Endothelial cell of umbilical vein (primary cell): ENCODE data around the gene ZNF441. TPM values are rescaled to one million over a fixed set of nuclear protein-coding genes. Genes with fewer than 3 reads are reported as not detected.

ENCODE experiments used
- BruUV-seq: library from RNA; stranded (reverse); fragments of 400-500 nt; replicated peaks from 2 replicates; lab custom pipeline; 2021; lab: Mats Ljungman, UMichigan
- CTCF ChIA-PET: fragments of 300-600, 350-600 bp; sonication (Branson Sonifier 250); formaldehyde crosslinking; loops from one replicate; lab custom pipeline; 2021; ENCODE audit warnings: antibody characterized with exemption, inconsistent platforms; lab: Charles Lee
- POLR2A ChIA-PET: fragments of 300-600, 350-600 bp; sonication (Branson Sonifier 250); formaldehyde crosslinking; loops from one replicate; lab custom pipeline; 2021; ENCODE audit warnings: antibody characterized with exemption, inconsistent platforms; lab: Charles Lee
- DNase-seq: peaks from one replicate; pipeline ENCODE4 v3.0.0-alpha.2; 2011; ENCODE audit warnings: low read depth, low spot score
- FAIRE-seq: peaks from 2 replicates; lab custom pipeline; 2011; peaks lifted over from hg19 to GRCh38; lab: Jason Lieb, UNC
- H2AFZ ChIP-seq: 2 replicates; pipeline ENCODE4 v1.6.0; 2012; ENCODE audit warnings: low read depth, low read length, control low read depth, inconsistent platforms
- H3K27ac ChIP-seq: 2 replicates; pipeline ENCODE4 v1.5.1; 2011; ENCODE audit warnings: low read depth, mild to moderate bottlenecking, control low read depth, low read length, moderate library complexity; ENCODE audit not compliant: insufficient read depth
- H3K27me3 ChIP-seq, 2 experiments: 2 replicates each; pipeline versions ENCODE4 v1.6.0 to v1.6.1; 2011; ENCODE audit warnings: low read length in 2 of 2, mixed read lengths in 1 of 2; ENCODE audit not compliant: control insufficient read depth in 2 of 2, insufficient read depth in 2 of 2
- H3K36me3 ChIP-seq, 2 experiments: 2 replicates in 1 of 2; 3 replicates in 1 of 2; pipeline ENCODE4 v1.5.1; 2011; ENCODE audit warnings: low read length in 2 of 2, mild to moderate bottlenecking in 1 of 2, moderate library complexity in 1 of 2; ENCODE audit not compliant: control insufficient read depth in 2 of 2, insufficient read depth in 2 of 2; ENCODE audit errors: extremely low read depth in 1 of 2
- H3K4me1 ChIP-seq: 3 replicates; pipeline ENCODE4 v1.5.1; 2011; ENCODE audit warnings: mild to moderate bottlenecking, low read length; ENCODE audit not compliant: control insufficient read depth, insufficient read depth; ENCODE audit errors: extremely low read depth
- H3K4me2 ChIP-seq: 2 replicates; pipeline ENCODE4 v1.6.1; 2011; ENCODE audit warnings: low read length, control low read depth, mixed read lengths; ENCODE audit not compliant: insufficient read depth
- H3K4me3 ChIP-seq, 3 experiments: fragments of 200-600 bp in 1 of 3; sonication (generic), shearing (Covaris generic) in 1 of 3; replicated peaks in 1 of 3; 2 replicates each; pipeline ENCODE4 v1.5.1; 2011 to 2016; ENCODE audit warnings: control low read depth in 3 of 3, low read length in 3 of 3, mild to moderate bottlenecking in 2 of 3, inconsistent platforms in 1 of 3, low read depth in 1 of 3, moderate library complexity in 1 of 3; ENCODE audit not compliant: insufficient read depth in 1 of 3
- H3K79me2 ChIP-seq: 2 replicates; pipeline ENCODE4 v1.6.0; 2012; ENCODE audit warnings: low read length, inconsistent platforms; ENCODE audit not compliant: control insufficient read depth, insufficient read depth
- H3K9ac ChIP-seq: replicated peaks from 2 replicates; pipeline ENCODE3; 2011; ENCODE audit warnings: low read length, control low read depth; ENCODE audit not compliant: insufficient read depth; ENCODE audit errors: extremely low read depth
- H3K9me1 ChIP-seq: replicated peaks from 3 replicates; pipeline ENCODE4 v1.6.0; 2011; ENCODE audit warnings: mild to moderate bottlenecking, low read length; ENCODE audit not compliant: control insufficient read depth, insufficient read depth; ENCODE audit errors: extremely low read depth
- H3K9me3 ChIP-seq: replicated peaks from 2 replicates; pipeline ENCODE4 v1.5.1; 2012; ENCODE audit warnings: low read length, inconsistent platforms; ENCODE audit not compliant: control insufficient read depth, insufficient read depth
- H4K20me1 ChIP-seq: replicated peaks from 2 replicates; pipeline ENCODE3; 2011; ENCODE audit warnings: mild to moderate bottlenecking, low read length; ENCODE audit not compliant: control insufficient read depth, insufficient read depth; ENCODE audit errors: extremely low read depth
- CTCF ChIP-seq, 2 donors: IDR thresholded peaks; 1 replicate in 1 of 2; 2 replicates in 1 of 2; pipeline ENCODE4 v1.5.1; 2011; ENCODE audit warnings: low read length in 2 of 2, mild to moderate bottlenecking in 2 of 2, moderate library complexity in 2 of 2, control low read depth in 1 of 2, inconsistent platforms in 1 of 2, low read depth in 1 of 2; ENCODE audit not compliant: insufficient read depth in 1 of 2; ENCODE audit errors: extremely low read depth in 1 of 2
- FOS ChIP-seq: IDR thresholded peaks from 2 replicates; pipeline ENCODE4 v1.6.1; 2011; ENCODE audit warnings: mild to moderate bottlenecking, low read length, moderate library complexity, borderline replicate concordance; ENCODE audit not compliant: insufficient read depth
- GATA2 ChIP-seq: IDR thresholded peaks from 2 replicates; pipeline ENCODE4 v1.7.0; 2011; ENCODE audit warnings: low read depth, mild to moderate bottlenecking, moderate library complexity, mixed read lengths, low read length; ENCODE audit not compliant: insufficient read length, insufficient read depth
- JUN ChIP-seq: IDR thresholded peaks from 2 replicates; pipeline ENCODE4 v1.6.1; 2011; ENCODE audit warnings: borderline replicate concordance, low read depth; ENCODE audit not compliant: insufficient read length, insufficient read depth
- MAX ChIP-seq: IDR thresholded peaks from 2 replicates; pipeline ENCODE4 v1.6.1; 2011; ENCODE audit not compliant: insufficient read depth, insufficient read length
- MYC ChIP-seq: IDR thresholded peaks from one replicate; pipeline ENCODE4 v1.6.1; 2011; ENCODE audit warnings: mild to moderate bottlenecking, low read depth, low read length
- POLR2AphosphoS5 ChIP-seq: IDR thresholded peaks from 2 replicates; pipeline ENCODE4 v1.6.1; 2012; ENCODE audit warnings: low read depth, mild to moderate bottlenecking, control low read depth, low read length, moderate library complexity; ENCODE audit not compliant: insufficient read depth
- dilution Hi-C: fragments of 300-500 bp; cut with MboI; formaldehyde crosslinking; loops from one replicate; pipeline ENCODE4 v1.15.0; 2019; ENCODE audit warnings: low sequenced_read_pairs; ENCODE audit not compliant: extremely low pct_ligation_motif_present
- intact Hi-C: fragments of 100-400 bp; cut with micrococcal nuclease; formaldehyde crosslinking; loops from one replicate; pipeline ENCODE4 v1.10.0; 2022
- polyA plus RNA-seq, 4 experiments: library from polyadenylated mRNA; depleted of rRNA in 3 of 4; stranded (reverse) in 3 of 4; unstranded in 1 of 4; fragments of >200 nt; gene quantifications; 2 replicates each; pipeline versions ENCODE4 v1.2.1 to v1.2.3, GENCODE V29; 2011 to 2012; ENCODE audit warnings: missing spikeins in 1 of 4
- total RNA-seq: library from RNA; stranded (reverse); gene quantifications from 2 replicates; pipeline ENCODE4 v1.2.3, GENCODE V29; 2021

Gene ZNF441
- total and polyA plus RNA-seq, 2 donors (not counting 3 experiments of a cell fraction or from before 2014, with no cell fraction given) = 1.9 to 4.5 TPM

GRCh38 chr19:11792942-11793341 is 26.1 kb downstream of the ZNF441 start:
- H3K27me3 ChIP-seq = no peaks in the 10 kb centered on the region
- H3K9ac ChIP-seq = no peak overlapping the region
- no peak for DNase-seq
- dilution Hi-C loops = no loop called here
- intact Hi-C loops = no loop called here
- no peak overlapping the region for H2AFZ ChIP-seq
- BruUV-seq = no TSS peak
- no peaks in the 10 kb centered on the region for H3K9me1 ChIP-seq
- TF ChIP-seq GATA2 (no peak), MAX (no peak), FOS (no peak), MYC (no peak), JUN (no peak)
- H3K9me3 ChIP-seq = no peaks in the 10 kb centered on the region
- no peak overlapping the region for H3K4me3 ChIP-seq
- ChIA-PET POLR2A (no interaction called here), CTCF (no interaction called here)
- H3K4me2 ChIP-seq = no peak overlapping the region
- H3K79me2 ChIP-seq = no peaks in the 10 kb centered on the region
- H4K20me1 ChIP-seq = no peaks in the 10 kb centered on the region
- no peak overlapping the region for H3K27ac ChIP-seq
- FAIRE-seq = no peak
- no peaks in the 10 kb centered on the region for H3K36me3 ChIP-seq
- peaks cover 4% of the 10 kb centered on the region for H3K4me1 ChIP-seq

- Histone ChIP-seq H2AFZ (peak overlapping the region; percentile 24), H3K4me3 (no peak overlapping the region), H3K27ac (no peak overlapping the region), H3K4me1 (peaks cover 7% of the 10 kb centered on the region), H3K4me2 (no peak overlapping the region), H3K36me3 (no peaks in the 10 kb centered on the region), H3K27me3 (no peaks in the 10 kb centered on the region), H3K9ac (no peak overlapping the region), H3K9me1 (no peaks in the 10 kb centered on the region), H3K9me3 (no peaks in the 10 kb centered on the region), H4K20me1 (no peaks in the 10 kb centered on the region), H3K79me2 (no peaks in the 10 kb centered on the region)
- TF ChIP-seq POLR2AphosphoS5 (no peak), CTCF (IDR thresholded peaks at IDR 0.05; ENCODE audit: extremely low read depth in 1 of 2, insufficient read depth in 1 of 2, low read depth in 1 of 2, low read length in 2 of 2) (peak; percentile 62 to 71)
- intact Hi-C loops = loop anchor here (5.0 kb wide), 1 partner anchor 130 kb away; the partner anchor contains the start of gene ZNF700
- no TSS peak for BruUV-seq
- FAIRE-seq = peak; percentile 86
- peak; percentile 66 for DNase-seq
- dilution Hi-C loops = no loop called here
- POLR2A ChIA-PET = no interaction called here
- CTCF ChIA-PET = interaction anchor here (0.6 to 2.2 kb wide), 37 partner anchors 9 to 879 kb away, joined by 3 to 74 read pairs (median 4); partner anchors contain the start of genes ZNF20, ZNF440, ZNF441 and ZNF700
These were observed 30.7 kb downstream of the ZNF441 start for GRCh38 chr19:11797491-11797890.
